IMR-90 (cell line): ENCODE data around the gene PPP1R15A. TPM values are rescaled to one million over a fixed set of nuclear protein-coding genes. Genes with fewer than 3 reads are reported as not detected.

ENCODE experiments used
- ATAC-seq: fragments of 200-7000 bp; cut with Tn5 transposase; 2 replicates; pipeline ENCODE4 v1.9.1; 2020; ENCODE audit warnings: low read depth, mild to moderate bottlenecking, moderate library complexity
- BruUV-seq: library from RNA; stranded (reverse); fragments of 400-500 nt; replicated peaks from 2 replicates; lab custom pipeline; 2021; lab: Mats Ljungman, UMichigan
- CTCF ChIA-PET: fragments of 300-600 bp; formaldehyde crosslinking; extraction: SDS; loops from one replicate; lab custom pipeline; 2021; ENCODE audit warnings: antibody characterized with exemption; lab: Yijun Ruan, JAX
- POLR2A ChIA-PET: fragments of 300-600 bp; sonication (Branson Sonifier 250); formaldehyde crosslinking; loops from one replicate; lab custom pipeline; 2022; ENCODE audit warnings: antibody characterized with exemption; ENCODE audit not compliant: unreplicated experiment; lab: Charles Lee
- DNase-seq: peaks from one replicate; pipeline ENCODE4 v3.0.0; 2013
- H2AFZ ChIP-seq: replicated peaks from 2 replicates; pipeline ENCODE3; 2013; ENCODE audit warnings: low read length, mild to moderate bottlenecking; ENCODE audit not compliant: poor library complexity
- H2AK5ac ChIP-seq: 2 replicates; pipeline ENCODE4 v1.6.1; 2013; ENCODE audit warnings: low read depth, low read length, inconsistent platforms
- H2AK9ac ChIP-seq: replicated peaks from 2 replicates; pipeline ENCODE3; 2013; ENCODE audit warnings: mild to moderate bottlenecking, low read depth, low read length, moderate library complexity; ENCODE audit not compliant: poor library complexity
- H2BK120ac ChIP-seq: 2 replicates; pipeline ENCODE4 v1.6.1; 2013; ENCODE audit warnings: low read depth, low read length, inconsistent platforms
- H2BK15ac ChIP-seq: 3 replicates; pipeline ENCODE4 v1.6.1; 2013; ENCODE audit warnings: low read depth, low read length, inconsistent platforms
- H2BK20ac ChIP-seq: 2 replicates; pipeline ENCODE4 v1.6.1; 2013; ENCODE audit warnings: low read depth, mild to moderate bottlenecking, inconsistent platforms, low read length, moderate library complexity
- H2BK5ac ChIP-seq: 2 replicates; pipeline ENCODE4 v1.6.1; 2013; ENCODE audit warnings: mild to moderate bottlenecking, low read depth, low read length, inconsistent platforms; ENCODE audit not compliant: poor library complexity, severe bottlenecking
- H3K14ac ChIP-seq: replicated peaks from 2 replicates; pipeline ENCODE4 v1.6.1; 2013; ENCODE audit warnings: low read depth, low read length, inconsistent platforms
- H3K18ac ChIP-seq: 2 replicates; pipeline ENCODE4 v1.6.1; 2013; ENCODE audit warnings: low read depth, low read length, control low read depth
- H3K23ac ChIP-seq: 2 replicates; pipeline ENCODE4 v1.6.1; 2013; ENCODE audit warnings: low read depth, low read length, inconsistent platforms
- H3K27ac ChIP-seq: 2 replicates; pipeline ENCODE4 v1.5.1; 2013; ENCODE audit warnings: mild to moderate bottlenecking, control low read depth, low read length; ENCODE audit not compliant: insufficient read depth
- H3K27me3 ChIP-seq: 2 replicates; pipeline ENCODE4 v1.6.1; 2013; ENCODE audit warnings: low read length; ENCODE audit not compliant: control insufficient read depth, insufficient read depth
- H3K36me3 ChIP-seq: 2 replicates; pipeline ENCODE4 v1.6.1; 2013; ENCODE audit warnings: low read length, mixed read lengths; ENCODE audit not compliant: control insufficient read depth, insufficient read depth
- H3K4ac ChIP-seq: 2 replicates; pipeline ENCODE4 v1.6.1; 2013; ENCODE audit warnings: low read depth, low read length, inconsistent platforms
- H3K4me1 ChIP-seq: 2 replicates; pipeline ENCODE4 v1.6.1; 2013; ENCODE audit warnings: low read length, mixed read lengths; ENCODE audit not compliant: control insufficient read depth, insufficient read depth
- H3K4me2 ChIP-seq: 2 replicates; pipeline ENCODE4 v1.6.1; 2013; ENCODE audit warnings: low read depth, mild to moderate bottlenecking, control low read depth, low read length, moderate library complexity
- H3K4me3 ChIP-seq: 2 replicates; pipeline ENCODE4 v1.5.1; 2013; ENCODE audit warnings: low read depth, mild to moderate bottlenecking, control low read depth, low read length, moderate library complexity; ENCODE audit not compliant: insufficient read depth
- H3K56ac ChIP-seq: 2 replicates; pipeline ENCODE4 v1.6.1; 2013; ENCODE audit warnings: low read length, inconsistent platforms; ENCODE audit not compliant: insufficient read depth; ENCODE audit errors: extremely low read depth
- H3K79me1 ChIP-seq, 2 experiments: 2 replicates each; pipeline ENCODE4 v1.6.1; 2013; ENCODE audit warnings: low read length in 2 of 2, inconsistent platforms in 1 of 2, low read depth in 1 of 2
- H3K9ac ChIP-seq: 2 replicates; pipeline ENCODE4 v1.6.1; 2013; ENCODE audit warnings: low read depth, low read length, control low read depth
- H3K9me1 ChIP-seq: 2 replicates; pipeline ENCODE4 v1.6.1; 2013; ENCODE audit warnings: low read length, inconsistent platforms; ENCODE audit not compliant: insufficient read depth
- H3K9me3 ChIP-seq: 2 replicates; pipeline ENCODE4 v1.6.1; 2013; ENCODE audit warnings: low read length; ENCODE audit not compliant: control insufficient read depth, insufficient read depth
- H4K20me1 ChIP-seq: 2 replicates; pipeline ENCODE4 v1.6.1; 2013; ENCODE audit warnings: low read length, inconsistent platforms; ENCODE audit not compliant: insufficient read depth
- H4K5ac ChIP-seq: 2 replicates; pipeline ENCODE4 v1.6.1; 2013; ENCODE audit warnings: mild to moderate bottlenecking, low read depth, low read length, control low read depth
- H4K8ac ChIP-seq, 2 experiments: 2 replicates each; pipeline ENCODE4 v1.6.1; 2013; ENCODE audit warnings: low read depth in 2 of 2, low read length in 2 of 2, control low read depth in 1 of 2, inconsistent platforms in 1 of 2
- H4K91ac ChIP-seq: 2 replicates; pipeline ENCODE4 v1.6.1; 2013; ENCODE audit warnings: low read depth, low read length, inconsistent platforms; ENCODE audit not compliant: insufficient read depth
- CEBPB ChIP-seq: IDR thresholded peaks from 2 replicates; pipeline ENCODE4 v1.6.1; 2012; ENCODE audit warnings: low read depth, low read length, improper control_type of control experiment
- RAD21 ChIP-seq: IDR thresholded peaks from 2 replicates; pipeline ENCODE4 v1.6.1; 2012; ENCODE audit warnings: low read length, improper control_type of control experiment
- SMC3 ChIP-seq: fragments of 150-350 bp; IDR thresholded peaks from 2 replicates; pipeline ENCODE4 v1.6.1; 2016; ENCODE audit warnings: low read depth, mild to moderate bottlenecking, antibody characterized with exemption, low read length, moderate library complexity
- WGBS, 2 experiments: methylation state at CpG; one replicate each; pipeline versions ENCODE4 v1.1.5 to v1.1.7; 2013; ENCODE audit warnings: missing lambda C conversion rate in 2 of 2; ENCODE audit not compliant: insufficient read length in 1 of 2; ENCODE audit errors: extremely low coverage in 2 of 2; 5-methylcytosine and 5-hydroxymethylcytosine counted together
- dilution Hi-C: fragments of 300-500 bp; cut with HindIII; formaldehyde crosslinking; loops from one replicate; pipeline ENCODE4 v1.14.3; 2018; ENCODE audit warnings: low sequenced_read_pairs; ENCODE audit not compliant: unreplicated experiment
- in situ Hi-C: fragments of 300-500 bp; cut with MboI; formaldehyde crosslinking; loops from 3 replicates; pipeline ENCODE4 v1.14.3; 2019; ENCODE audit warnings: low sequenced_read_pairs, inconsistent platforms, mixed read lengths
- intact Hi-C: fragments of 100-400 bp; cut with micrococcal nuclease; formaldehyde crosslinking; loops from 2 replicates; pipeline ENCODE4 v1.10.0; 2022
- polyA plus RNA-seq, 3 experiments: library from polyadenylated mRNA; depleted of rRNA; stranded (reverse); fragments of >200 nt; gene quantifications; 2 replicates each; pipeline ENCODE4 v1.2.3, GENCODE V29; 2012; ENCODE audit warnings: low replicate concordance in 1 of 3
- total RNA-seq: library from RNA; depleted of rRNA; stranded (reverse); fragments of >200 nt; gene quantifications from 2 replicates; pipeline ENCODE4 v1.2.3, GENCODE V29; 2012

Gene PPP1R15A
- total and polyA plus RNA-seq, 2 of the 4 experiments (the other 2 are of a cell fraction): 26.7 to 87.7 TPM

- ATAC-seq (no peak), DNase-seq (no peak)
- no peak overlapping the region for H3K18ac ChIP-seq
- H3K79me1 ChIP-seq: peaks cover 4 to 21% of the 10 kb centered on the region in 2 experiments
- no peak overlapping the region for H2AFZ ChIP-seq
- WGBS, 2 experiments: 73% methylated on average over 5 of the region's 18 CpGs; no CpG with 5 or more reads in 1 of the 2 experiments
- H2BK5ac ChIP-seq: no peak overlapping the region
- no peak overlapping the region for H3K4me2 ChIP-seq
- H3K14ac ChIP-seq: no peak overlapping the region
- CTCF ChIA-PET: interaction anchor here (1.5 kb wide), 1 partner anchor 110 kb away, joined by 4 read pairs; no protein-coding TSS in a partner anchor
- H3K56ac ChIP-seq: no peak overlapping the region
- no peak overlapping the region for H3K9ac ChIP-seq
- in situ Hi-C loops (no loop called here), intact Hi-C loops (no loop called here), dilution Hi-C loops (no loop called here)
- TF ChIP-seq RAD21 (no peak), CEBPB (no peak), SMC3 (no peak)
- no peak overlapping the region for H4K8ac ChIP-seq
- H4K5ac ChIP-seq: no peak overlapping the region
- peaks cover 40% of the 10 kb centered on the region for H3K36me3 ChIP-seq
- no peak overlapping the region for H3K23ac ChIP-seq
- 0 out of 2 replicates have a peak, but pooled peaks cover 5% of the 10 kb centered on the region for H3K9me1 ChIP-seq
- no peaks in the 10 kb centered on the region for H3K4me1 ChIP-seq
- no peak overlapping the region for H2BK20ac ChIP-seq
- H4K20me1 ChIP-seq: no peaks in the 10 kb centered on the region
- H3K27ac ChIP-seq: no peak overlapping the region
- POLR2A ChIA-PET: no interaction called here
- H2AK9ac ChIP-seq: peak overlapping the region; percentile 55
- H3K27me3 ChIP-seq: no peaks in the 10 kb centered on the region
- no peak overlapping the region for H2BK15ac ChIP-seq
- no peak overlapping the region for H3K4ac ChIP-seq
- BruUV-seq: no TSS peak
- no peak overlapping the region for H4K91ac ChIP-seq
- H2BK120ac ChIP-seq: no peak overlapping the region
- no peak overlapping the region for H2AK5ac ChIP-seq
- H3K9me3 ChIP-seq: no peaks in the 10 kb centered on the region
- no peak overlapping the region for H3K4me3 ChIP-seq
Observed at GRCh38 chr19:48861313-48861712, 10.9 kb upstream of the PPP1R15A start.
